NCI-H2107 treated with DMSO at 0.1 percent for 48 hours (cell line): ENCODE results near the gene PRKN.
"Not testable (repeated sequence)": the region's sequence is repeated elsewhere in the genome, so short reads cannot be mapped to it uniquely, and the experiment has no call there.

Experiments
- DNase-seq: peaks from one replicate; lab custom pipeline; 2025; ENCODE audit not compliant: unreplicated experiment; lab: John Stamatoyannopoulos, UW

PRKN gene

GRCh38 chr6:161313940-161314509 is 1413.5 kb downstream of the PRKN start:
- no peak for DNase-seq

- not testable (repeated sequence) for DNase-seq
Measured at GRCh38 chr6:161313475-161313874, 1414.1 kb downstream of the PRKN start.

DNA sequence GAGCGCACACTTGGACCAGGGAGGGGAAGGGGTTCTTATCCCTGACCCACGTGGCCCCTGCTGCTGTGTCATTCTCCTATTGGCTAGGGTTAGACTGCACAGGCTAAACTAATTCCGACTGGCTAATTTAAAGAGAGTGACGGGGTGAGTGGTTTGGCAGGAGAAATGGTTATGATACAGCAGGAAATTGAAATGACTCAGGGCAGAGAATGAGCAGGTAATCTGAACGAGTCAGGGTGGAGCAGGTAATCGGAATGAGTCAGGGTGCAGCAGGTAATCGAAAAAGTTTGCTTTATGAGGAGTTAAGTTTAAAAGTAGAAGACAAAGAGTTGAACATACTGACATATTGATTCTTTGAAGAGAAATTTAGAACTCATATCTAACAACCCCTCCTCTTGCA is 1417.8 kb downstream of the PRKN start:
- not testable (repeated sequence) for DNase-seq

DNA sequence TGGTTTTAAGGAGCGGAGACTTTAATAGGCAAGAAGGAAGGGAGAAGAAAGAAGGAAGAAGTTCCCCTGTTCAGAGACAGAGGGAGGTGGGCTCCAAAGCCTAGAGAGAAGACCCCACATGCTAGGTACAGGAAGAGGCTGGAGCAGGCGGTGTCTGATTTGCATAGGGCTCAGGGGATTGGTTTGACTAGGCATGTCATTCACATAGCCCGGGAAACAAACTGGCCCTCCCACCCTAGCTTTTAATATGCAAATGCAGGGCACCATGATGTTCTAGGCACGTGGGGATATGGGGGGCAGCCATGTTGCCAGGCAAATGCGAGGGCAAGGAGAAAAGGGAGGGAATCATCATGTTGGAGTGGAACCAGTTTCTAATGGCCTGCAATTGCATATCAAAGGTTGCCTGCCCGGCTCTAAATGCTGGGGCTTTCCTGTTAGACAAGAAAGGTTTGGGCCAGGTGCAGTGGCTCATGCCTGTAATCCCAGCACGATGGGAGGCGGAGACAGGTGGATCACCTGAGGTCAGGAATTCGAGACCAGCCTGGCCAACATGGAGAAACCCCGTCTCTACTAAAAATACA is 1419.4 kb downstream of the PRKN start:
- no peak for DNase-seq

- no peak for DNase-seq
Measured at GRCh38 chr6:161305860-161306259, 1421.7 kb downstream of the PRKN start.

- no peak for DNase-seq
Measured at GRCh38 chr6:161303628-161304340, 1423.8 kb downstream of the PRKN start.

DNA sequence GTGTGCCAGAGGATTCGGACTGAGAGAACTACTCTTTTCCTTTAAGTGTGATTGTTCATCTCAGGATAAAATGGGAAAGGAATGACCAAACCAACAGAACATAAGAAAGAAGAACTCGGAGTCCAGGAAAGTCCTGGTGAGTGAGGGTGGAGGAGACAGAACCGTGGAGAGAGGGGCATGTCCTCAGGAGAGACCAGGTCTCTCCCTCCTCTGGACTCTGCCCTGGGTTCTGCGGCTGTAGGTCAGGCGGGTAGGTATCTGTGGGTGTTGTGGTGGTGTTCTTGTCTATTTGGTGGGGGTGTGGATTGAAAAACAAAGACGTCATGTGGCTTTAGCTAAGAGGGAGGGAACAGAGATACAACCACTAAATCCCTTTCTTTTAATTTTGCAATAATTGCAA is 1424.6 kb downstream of the PRKN start:
- DNase-seq = no peak

DNA sequence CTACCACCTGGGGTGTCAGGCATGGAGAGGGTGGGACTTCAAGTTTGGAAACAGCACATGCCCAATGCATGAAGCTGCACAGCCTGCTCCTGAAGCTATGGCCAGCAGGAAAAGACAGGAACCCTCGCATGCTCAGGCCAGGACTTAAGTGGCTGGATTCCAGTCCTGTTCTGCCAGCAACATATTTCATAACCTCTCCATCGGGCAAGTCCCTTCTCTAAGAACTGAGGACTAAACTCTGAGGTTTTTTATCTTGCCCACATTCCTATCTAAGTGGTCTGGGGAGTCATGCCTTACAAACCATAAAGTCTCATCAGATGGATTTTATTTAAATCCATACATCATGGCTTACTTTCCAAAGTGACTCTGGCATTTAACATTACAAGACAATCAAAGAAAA is 1426.2 kb downstream of the PRKN start:
- no peak for DNase-seq

- no peak for DNase-seq
Measured at GRCh38 chr6:161300823-161301222, 1426.7 kb downstream of the PRKN start.

DNA sequence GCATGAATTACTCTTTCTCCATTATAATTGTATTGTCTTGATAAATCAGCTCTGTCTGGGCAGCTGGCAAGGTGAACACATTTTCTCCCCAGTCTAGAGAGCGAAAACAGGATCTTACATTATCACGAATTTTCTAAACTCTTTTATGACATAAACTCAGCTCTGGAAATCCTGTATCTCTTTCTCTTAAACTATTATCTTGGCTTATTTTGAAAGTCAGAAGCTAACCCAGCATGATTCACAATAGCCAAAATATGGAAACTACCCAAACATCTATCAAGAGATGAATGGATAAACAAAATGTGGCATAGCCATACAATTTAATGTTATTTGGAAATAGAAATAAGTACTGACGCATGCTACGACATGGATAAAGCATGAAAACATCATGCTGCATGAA is 1427.8 kb downstream of the PRKN start:
- DNase-seq = no peak
